Liver (tissue), 3 donors: Measurements from ENCODE around the gene FER.

Experiments
- CTCF ChIP-seq: fragments of 150-350 bp; IDR thresholded peaks from 2 replicates; pipeline ENCODE4 v1.5.1; 2017; ENCODE audit warnings: improper control_type of control experiment, low read depth, low read length; ENCODE audit not compliant: missing input control
- GABPA ChIP-seq, 2 donors: IDR thresholded peaks in 1 of 2; conservative IDR thresholded peaks in 1 of 2; 2 replicates each; pipeline ENCODE4 v1.6.1; 2016; ENCODE audit warnings: antibody characterized with exemption in 2 of 2, mild to moderate bottlenecking in 1 of 2, moderate library complexity in 1 of 2
- MAX ChIP-seq: IDR thresholded peaks from 2 replicates; pipeline ENCODE4 v1.6.1; 2016; ENCODE audit warnings: antibody characterized with exemption
- RAD21 ChIP-seq, 2 donors: IDR thresholded peaks; 2 replicates each; pipeline ENCODE4 v1.6.1; 2016; ENCODE audit warnings: antibody characterized with exemption in 2 of 2, mild to moderate bottlenecking in 2 of 2
- REST ChIP-seq: IDR thresholded peaks from 2 replicates; pipeline ENCODE4 v1.6.1; 2016; ENCODE audit warnings: antibody characterized with exemption, mild to moderate bottlenecking
- RXRA ChIP-seq, 2 donors: IDR thresholded peaks; 2 replicates each; pipeline ENCODE4 v1.6.1; 2017 to 2018; ENCODE audit warnings: antibody characterized with exemption in 2 of 2, mild to moderate bottlenecking in 1 of 2
- SP1 ChIP-seq: IDR thresholded peaks from 2 replicates; pipeline ENCODE4 v1.6.1; 2018; ENCODE audit warnings: antibody characterized with exemption, mild to moderate bottlenecking
- TAF1 ChIP-seq: conservative IDR thresholded peaks from 2 replicates; pipeline ENCODE4 v1.6.1; 2016; ENCODE audit warnings: antibody characterized with exemption, mild to moderate bottlenecking
- donor health status: healthy.
- donor health status: healthy.

GRCh38 chr5:109156885-109157284 lies 409.2 kb downstream of the FER start:
- no peak for TF ChIP-seq CTCF
- no peak for TF ChIP-seq TAF1
- TF ChIP-seq REST = no peak
- no peak for TF ChIP-seq RXRA (IDR thresholded peaks at IDR 0.05)
- TF ChIP-seq MAX = no peak
- TF ChIP-seq SP1 = no peak
- no peak for TF ChIP-seq GABPA (IDR thresholded peaks at IDR 0.05 in 1 of 2, conservative IDR thresholded peaks at IDR 0.05 in 1 of 2)
- TF ChIP-seq RAD21 (IDR thresholded peaks at IDR 0.05) = no peak
